Common myeloid progenitor, CD34-positive (primary cell): ENCODE data around the gene RARA.
A peak's percentile ranks its signal among the peaks of the same experiment; 100 is the strongest.

Source experiments
- CTCF ChIA-PET: fragments of 350-600 bp; sonication (Branson Sonifier 250); formaldehyde crosslinking; loops from one replicate; lab custom pipeline; 2021; ENCODE audit warnings: antibody characterized with exemption; lab: Charles Lee
- POLR2A ChIA-PET: fragments of 350-600 bp; sonication (Branson Sonifier 250); formaldehyde crosslinking; loops from one replicate; lab custom pipeline; 2021; ENCODE audit warnings: antibody characterized with exemption; lab: Charles Lee
- DNase-seq, 3 donors: peaks; one replicate each; pipeline versions ENCODE4 v3.0.0 to v3.0.0-alpha.2; 2013
- H3K27ac ChIP-seq, 2 experiments: 1 replicate in 1 of 2; 2 replicates in 1 of 2; pipeline ENCODE4 v1.7.0; 2013; ENCODE audit warnings: inconsistent platforms in 2 of 2, low read length in 2 of 2, mild to moderate bottlenecking in 2 of 2, low read depth in 1 of 2, moderate library complexity in 1 of 2; ENCODE audit not compliant: severe bottlenecking in 2 of 2, insufficient read depth in 1 of 2, poor library complexity in 1 of 2
- H3K27me3 ChIP-seq, 5 experiments: replicated peaks in 2 of 5; 1 replicate in 3 of 5; 2 replicates in 2 of 5; pipeline versions ENCODE4 v1.6.1 to v1.7.0; 2013; ENCODE audit warnings: low read length in 4 of 5, mild to moderate bottlenecking in 2 of 5, moderate library complexity in 2 of 5, inconsistent platforms in 1 of 5; ENCODE audit not compliant: insufficient read depth in 5 of 5, control insufficient read depth in 4 of 5
- H3K36me3 ChIP-seq, 4 experiments: 1 replicate in 2 of 4; 2 replicates in 2 of 4; pipeline versions ENCODE4 v1.6.1 to v1.7.0; 2013; ENCODE audit warnings: low read length in 3 of 4, control low read depth in 1 of 4, mild to moderate bottlenecking in 1 of 4; ENCODE audit not compliant: control insufficient read depth in 4 of 4, insufficient read depth in 4 of 4
- H3K4me1 ChIP-seq, 4 experiments: 1 replicate in 3 of 4; 2 replicates in 1 of 4; pipeline versions ENCODE4 v1.6.1 to v1.7.1; 2013; ENCODE audit warnings: low read length in 3 of 4, mild to moderate bottlenecking in 3 of 4, control low read depth in 1 of 4, inconsistent platforms in 1 of 4, moderate library complexity in 1 of 4; ENCODE audit not compliant: control insufficient read depth in 4 of 4, insufficient read depth in 4 of 4; ENCODE audit errors: control extremely low read depth in 1 of 4
- H3K4me3 ChIP-seq, 7 experiments: 1 replicate in 4 of 7; 2 replicates in 3 of 7; pipeline versions ENCODE4 v1.5.1 to v1.7.0; 2013; ENCODE audit warnings: mild to moderate bottlenecking in 7 of 7, low read length in 6 of 7, moderate library complexity in 6 of 7, inconsistent platforms in 2 of 7, low read depth in 2 of 7, control low read depth in 1 of 7; ENCODE audit not compliant: insufficient read depth in 4 of 7, control insufficient read depth in 1 of 7; ENCODE audit errors: extremely low read depth in 1 of 7
- H3K9me3 ChIP-seq, 5 experiments: 1 replicate in 4 of 5; 2 replicates in 1 of 5; pipeline versions ENCODE4 v1.6.1 to v1.7.1; 2013; ENCODE audit warnings: low read length in 4 of 5, mild to moderate bottlenecking in 2 of 5, inconsistent platforms in 1 of 5, low read depth in 1 of 5, moderate library complexity in 1 of 5; ENCODE audit not compliant: control insufficient read depth in 4 of 5, insufficient read depth in 2 of 5; ENCODE audit errors: control extremely low read depth in 1 of 5
- WGBS: methylation state at CpG from one replicate; pipeline ENCODE4 v1.1.5; 2013; ENCODE audit not compliant: insufficient coverage; 5-methylcytosine and 5-hydroxymethylcytosine counted together

The RARA gene

GRCh38 chr17:40351359-40352236 lies 42.6 kb downstream of the RARA start:
- H3K4me3 ChIP-seq = no peak overlapping the region
- no peak for DNase-seq
- H3K4me1 ChIP-seq = peaks cover 8 to 68% (median 48%) of the 10 kb centered on the region in 4 experiments
- ChIA-PET POLR2A (interaction anchor here (0.6 to 3.6 kb wide), 4 partner anchors 10 to 44 kb away, joined by 3 to 16 read pairs (median 10); partner anchors contain the start of gene RARA), CTCF (interaction anchor here (0.9 to 32.6 kb wide), 3 partner anchors 9 to 96 kb away, joined by 4 to 1388 read pairs (median 90); partner anchors contain the start of genes CDC6 and RARA)
- peaks cover 0 to 74% (median 45%) of the 10 kb centered on the region in 4 experiments for H3K36me3 ChIP-seq
- 91% methylated on average over 17 of the region's 27 CpGs for WGBS
- no peaks in the 10 kb centered on the region for H3K9me3 ChIP-seq
- H3K27me3 ChIP-seq = no peaks in the 10 kb centered on the region
- H3K27ac ChIP-seq = no peak overlapping the region

DNA sequence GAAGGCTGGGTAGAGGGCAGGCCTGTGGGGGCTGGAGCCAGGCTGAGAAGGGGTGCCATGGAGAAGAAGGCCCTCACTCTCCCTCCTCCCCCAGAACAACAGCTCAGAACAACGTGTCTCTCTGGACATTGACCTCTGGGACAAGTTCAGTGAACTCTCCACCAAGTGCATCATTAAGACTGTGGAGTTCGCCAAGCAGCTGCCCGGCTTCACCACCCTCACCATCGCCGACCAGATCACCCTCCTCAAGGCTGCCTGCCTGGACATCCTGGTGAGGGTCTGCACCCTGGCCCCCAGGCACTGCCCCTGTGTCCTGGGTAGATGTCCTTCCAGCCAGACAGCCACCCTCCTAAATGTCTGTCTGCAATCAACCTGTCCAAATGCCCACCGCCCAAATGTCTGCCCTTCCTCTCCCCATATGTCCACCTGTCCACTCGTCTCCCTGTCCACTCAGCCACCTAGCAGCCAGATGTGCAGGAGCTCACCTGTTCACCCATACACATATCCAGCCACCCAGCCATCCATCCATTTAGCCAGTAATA lies 43.3 kb downstream of the RARA start:
- no peak overlapping the region for H3K27ac ChIP-seq

GRCh38 chr17:40352779-40353394 lies 43.9 kb downstream of the RARA start:
- Histone ChIP-seq H3K9me3 (no peaks in the 10 kb centered on the region), H3K27ac (no peak overlapping the region), H3K36me3 (peaks cover 0 to 74% (median 45%) of the 10 kb centered on the region in 4 experiments), H3K27me3 (no peaks in the 10 kb centered on the region), H3K4me1 (peaks cover 2 to 56% (median 35%) of the 10 kb centered on the region in 4 experiments), H3K4me3 (peak overlapping the region in 1 of 7 experiments; percentile 12)
- WGBS = 53% methylated on average over 9 of the region's 9 CpGs
- POLR2A ChIA-PET = interaction anchor here (0.5 to 3.6 kb wide), 5 partner anchors 11 to 49 kb away, joined by 3 to 16 read pairs (median 10); partner anchors contain the start of gene RARA
- CTCF ChIA-PET = interaction anchor here (1.3 to 32.6 kb wide), 3 partner anchors 9 to 40 kb away, joined by 4 to 1388 read pairs (median 90); partner anchors contain the start of genes CDC6 and RARA
- peak; percentile 51 to 87 (median 83) for DNase-seq

More for the DNA sequence above, 43.3 kb downstream of the RARA start:
- Histone ChIP-seq H3K9me3 (no peaks in the 10 kb centered on the region), H3K27me3 (no peaks in the 10 kb centered on the region), H3K36me3 (peaks cover 0 to 74% (median 45%) of the 10 kb centered on the region in 4 experiments), H3K4me3 (no peak overlapping the region), H3K4me1 (peaks cover 3 to 61% (median 41%) of the 10 kb centered on the region in 4 experiments)
- 94% methylated on average over 7 of the region's 7 CpGs for WGBS
- CTCF ChIA-PET = interaction anchor here (0.9 to 32.6 kb wide), 4 partner anchors 9 to 95 kb away, joined by 4 to 1388 read pairs (median 47); partner anchors contain the start of genes CDC6 and RARA
- DNase-seq = no peak
- POLR2A ChIA-PET = interaction anchor here (0.5 to 3.6 kb wide), 5 partner anchors 11 to 49 kb away, joined by 3 to 16 read pairs (median 10); partner anchors contain the start of gene RARA

DNA sequence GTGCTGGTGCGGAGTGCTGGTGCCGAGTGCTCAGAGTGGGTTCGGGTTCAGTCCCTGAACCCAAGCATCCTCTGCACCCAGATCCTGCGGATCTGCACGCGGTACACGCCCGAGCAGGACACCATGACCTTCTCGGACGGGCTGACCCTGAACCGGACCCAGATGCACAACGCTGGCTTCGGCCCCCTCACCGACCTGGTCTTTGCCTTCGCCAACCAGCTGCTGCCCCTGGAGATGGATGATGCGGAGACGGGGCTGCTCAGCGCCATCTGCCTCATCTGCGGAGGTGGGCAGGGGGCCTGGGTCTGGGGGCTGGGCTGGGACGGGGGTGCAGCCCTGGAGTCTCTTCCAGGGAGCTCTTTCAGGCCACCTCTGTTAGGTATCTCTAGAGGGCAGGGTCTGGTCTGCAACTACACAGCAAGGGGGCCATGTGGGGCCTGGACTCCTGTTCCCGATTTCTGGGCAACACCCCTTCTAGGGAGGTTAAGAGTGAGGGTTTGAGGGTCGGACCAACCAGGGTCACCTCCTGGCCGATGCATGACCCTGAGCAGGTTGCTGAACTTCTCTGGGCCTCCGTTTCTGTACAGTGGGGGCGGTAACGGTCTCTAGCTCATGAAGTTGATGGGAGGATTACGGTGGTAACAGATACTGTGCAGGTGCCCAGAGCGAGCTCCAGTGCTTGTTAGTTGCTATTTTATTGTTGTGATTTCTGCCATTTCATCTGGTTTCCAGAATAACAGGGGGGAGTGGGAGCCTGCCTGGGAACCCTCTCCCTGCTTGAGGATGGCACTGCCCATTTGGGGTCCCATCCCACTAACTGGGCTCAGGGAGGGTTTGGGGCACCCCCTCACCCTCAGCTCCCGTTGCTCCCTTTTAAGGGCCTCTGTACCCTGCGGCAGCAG lies 45.5 kb downstream of the RARA start:
- POLR2A ChIA-PET = interaction anchor here (0.8 to 3.6 kb wide), 10 partner anchors 9 to 178 kb away, joined by 3 to 11 read pairs (median 4); partner anchors contain the start of gene RARA
- Histone ChIP-seq H3K36me3 (peaks cover 0 to 59% (median 40%) of the 10 kb centered on the region in 4 experiments), H3K27me3 (no peaks in the 10 kb centered on the region), H3K4me1 (peaks cover 3 to 50% (median 22%) of the 10 kb centered on the region in 4 experiments), H3K27ac (no peak overlapping the region), H3K9me3 (no peaks in the 10 kb centered on the region), H3K4me3 (no peak overlapping the region)
- CTCF ChIA-PET = interaction anchor here (0.7 to 32.6 kb wide), 12 partner anchors 10 to 199 kb away, joined by 3 to 1388 read pairs (median 4); partner anchors contain the start of genes CDC6, GJD3 and RARA
- 96% methylated on average over 28 of the region's 30 CpGs for WGBS
- no peak for DNase-seq

DNA sequence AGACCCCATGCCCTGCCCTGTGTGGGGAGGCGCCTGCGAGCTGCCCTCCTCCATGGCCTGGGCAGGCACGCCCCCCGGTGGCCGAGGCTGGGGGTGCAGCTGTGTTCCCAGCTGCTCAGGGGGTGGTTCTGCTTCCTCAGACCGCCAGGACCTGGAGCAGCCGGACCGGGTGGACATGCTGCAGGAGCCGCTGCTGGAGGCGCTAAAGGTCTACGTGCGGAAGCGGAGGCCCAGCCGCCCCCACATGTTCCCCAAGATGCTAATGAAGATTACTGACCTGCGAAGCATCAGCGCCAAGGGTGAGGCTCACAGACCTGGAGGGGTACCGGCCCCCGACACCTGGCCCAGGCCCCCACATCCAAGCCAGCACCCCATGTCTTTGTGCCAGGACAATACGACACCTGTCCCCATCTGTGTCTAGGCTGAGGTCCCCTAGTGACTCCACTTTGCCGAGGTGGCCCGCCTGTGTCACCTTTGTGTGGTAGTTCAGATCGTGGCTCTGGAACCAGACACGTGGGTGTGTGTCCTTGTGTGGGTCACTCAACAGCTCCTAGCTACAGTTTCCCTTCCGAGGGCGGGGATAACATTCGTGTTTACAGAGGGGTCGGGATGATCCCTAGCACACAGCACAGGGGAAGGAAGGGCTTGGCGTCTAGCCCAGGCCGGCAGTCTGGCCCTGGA lies 46.3 kb downstream of the RARA start:
- WGBS = 61% methylated on average over 29 of the region's 29 CpGs
- Histone ChIP-seq H3K27ac (no peak overlapping the region), H3K27me3 (peaks cover 0 to 3% (median 0%) of the 10 kb centered on the region in 5 experiments), H3K4me1 (peaks cover 3 to 46% (median 22%) of the 10 kb centered on the region in 4 experiments), H3K9me3 (no peaks in the 10 kb centered on the region), H3K4me3 (no peak overlapping the region), H3K36me3 (peaks cover 0 to 51% (median 33%) of the 10 kb centered on the region in 4 experiments)
- POLR2A ChIA-PET = interaction anchor here (0.8 to 3.6 kb wide), 9 partner anchors 9 to 178 kb away, joined by 3 to 11 read pairs (median 5); partner anchors contain the start of gene RARA
- peak; percentile 65 to 78 (median 68) for DNase-seq
- CTCF ChIA-PET = interaction anchor here (0.9 to 32.6 kb wide), 8 partner anchors 10 to 177 kb away, joined by 3 to 1388 read pairs (median 8); partner anchors contain the start of genes CDC6, GJD3 and RARA
